Activated T-cell treated with anti-CD3 and anti-CD28 coated beads, Interleukin-2, amount 50 U/mL, for 4 hours (primary cell): ENCODE data around the gene NTRK2. TPM values are rescaled to one million over a fixed set of nuclear protein-coding genes. Genes with fewer than 3 reads are reported as not detected.

ENCODE experiments used
- ATAC-seq, 2 donors: fragments of 200-7000 bp; cut with Tn5 transposase; one replicate each; pipeline ENCODE4 v1.10.0; 2021
- DNase-seq: peaks from one replicate; pipeline ENCODE4 v3.0.0-alpha.2; 2020
- H3K27me3 Mint-ChIP-seq: one replicate; pipeline ENCODE4 v1.8.0; 2021; ENCODE audit warnings: low read depth, mixed read lengths
- H3K36me3 Mint-ChIP-seq: one replicate; pipeline ENCODE4 v1.8.0; 2022; ENCODE audit warnings: mixed read lengths; ENCODE audit not compliant: insufficient read depth
- H3K4me1 Mint-ChIP-seq: one replicate; pipeline ENCODE4 v1.8.0; 2021; ENCODE audit warnings: low read depth, mixed read lengths
- H3K4me3 Mint-ChIP-seq: one replicate; pipeline ENCODE4 v1.8.0; 2021; ENCODE audit warnings: mild to moderate bottlenecking, moderate library complexity, mixed read lengths
- H3K9me3 Mint-ChIP-seq: one replicate; pipeline ENCODE4 v1.8.0; 2021; ENCODE audit warnings: mixed read lengths
- total RNA-seq, 3 donors: library from RNA; stranded (reverse); gene quantifications; one replicate each; pipeline ENCODE4 v1.2.1, GENCODE V29; 2021

Gene NTRK2
- total RNA-seq, 3 donors from 2014 or later: 0.18 to 0.82 (median 0.38) TPM

DNA sequence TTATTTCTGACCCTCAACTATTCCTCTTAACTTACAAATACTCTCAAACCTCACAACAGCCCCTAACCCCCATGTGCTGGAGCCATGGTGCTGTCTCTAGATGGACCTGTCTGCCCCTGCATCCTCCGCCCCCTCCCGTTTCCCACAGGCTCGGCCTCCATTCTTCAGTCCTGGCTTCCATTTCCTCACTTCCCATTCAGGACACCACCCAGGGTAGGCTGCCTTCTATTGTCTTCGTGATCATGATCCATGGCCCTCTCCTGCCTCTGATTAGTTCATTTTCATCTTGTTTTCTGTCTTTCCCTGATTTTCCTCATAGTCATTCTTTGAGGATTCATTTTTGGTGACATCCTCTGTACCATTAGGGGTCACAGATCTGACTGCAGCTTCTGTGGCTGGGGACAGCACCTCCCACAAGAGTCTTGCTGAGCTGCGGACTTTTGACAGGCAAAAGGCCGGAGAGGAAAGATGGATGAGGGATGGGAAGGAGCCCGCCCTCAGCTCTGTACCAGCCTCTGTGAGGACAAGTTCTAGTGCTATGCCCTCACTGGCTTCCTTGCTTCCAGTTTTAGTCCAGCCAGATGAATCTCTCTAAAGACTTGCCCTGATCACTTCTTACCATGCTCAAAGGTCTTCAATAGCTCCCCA lies 255.8 kb downstream of the NTRK2 start:
- peaks cover 2% of the 10 kb centered on the region for H3K27me3 Mint-ChIP-seq
- no peaks in the 10 kb centered on the region for H3K36me3 Mint-ChIP-seq
- DNase-seq (no peak), ATAC-seq (no peak)
- H3K4me3 Mint-ChIP-seq: no peak overlapping the region
- no peaks in the 10 kb centered on the region for H3K4me1 Mint-ChIP-seq
- no peaks in the 10 kb centered on the region for H3K9me3 Mint-ChIP-seq

DNA sequence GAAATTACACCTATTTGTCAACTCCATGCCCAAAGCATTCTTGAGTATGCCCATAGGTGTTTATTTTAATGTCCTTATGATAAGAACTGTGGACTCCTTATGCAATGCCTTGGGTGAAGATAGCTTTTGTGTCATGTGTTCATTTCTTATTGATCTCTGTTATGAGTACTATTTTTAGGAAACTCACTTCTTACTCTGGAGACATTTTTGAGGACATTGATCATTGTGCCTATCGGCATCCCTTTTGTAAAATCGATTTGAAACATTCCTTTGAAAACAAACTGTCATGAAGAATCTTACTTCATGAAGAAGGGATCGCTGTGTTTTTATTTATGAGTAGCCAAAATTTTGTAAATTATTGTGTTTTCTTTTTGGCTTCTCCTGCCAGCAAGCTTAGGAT lies 257.3 kb downstream of the NTRK2 start:
- no peak for DNase-seq
- H3K36me3 Mint-ChIP-seq: no peaks in the 10 kb centered on the region
- H3K27me3 Mint-ChIP-seq: peaks cover 4% of the 10 kb centered on the region
- ATAC-seq: no peak
- H3K4me3 Mint-ChIP-seq: no peak overlapping the region
- H3K9me3 Mint-ChIP-seq: no peaks in the 10 kb centered on the region
- no peaks in the 10 kb centered on the region for H3K4me1 Mint-ChIP-seq

DNA sequence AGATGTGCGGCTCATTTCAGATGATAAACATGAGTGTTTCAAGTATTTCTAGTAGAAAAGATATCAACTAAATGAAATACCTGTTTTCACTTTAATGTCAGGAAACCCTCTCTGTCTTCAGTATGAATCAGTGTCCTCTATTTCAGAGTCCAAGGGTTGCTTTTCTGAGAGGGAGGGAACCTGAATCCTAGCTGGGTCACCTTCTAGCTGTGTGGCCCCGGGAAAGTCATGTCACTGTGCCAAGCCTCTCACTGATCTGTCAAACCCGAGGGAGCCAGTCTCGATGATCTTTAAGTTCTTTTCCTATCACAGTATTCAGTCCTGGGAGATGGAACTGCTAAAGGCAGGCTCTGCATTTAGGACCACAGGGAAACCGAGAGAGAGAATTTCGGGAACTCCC lies 258.9 kb downstream of the NTRK2 start:
- no peak for DNase-seq
- no peak for ATAC-seq
- H3K36me3 Mint-ChIP-seq: no peaks in the 10 kb centered on the region
- no peak overlapping the region for H3K4me3 Mint-ChIP-seq
- no peaks in the 10 kb centered on the region for H3K9me3 Mint-ChIP-seq
- H3K27me3 Mint-ChIP-seq: peaks cover 4% of the 10 kb centered on the region
- no peaks in the 10 kb centered on the region for H3K4me1 Mint-ChIP-seq

DNA sequence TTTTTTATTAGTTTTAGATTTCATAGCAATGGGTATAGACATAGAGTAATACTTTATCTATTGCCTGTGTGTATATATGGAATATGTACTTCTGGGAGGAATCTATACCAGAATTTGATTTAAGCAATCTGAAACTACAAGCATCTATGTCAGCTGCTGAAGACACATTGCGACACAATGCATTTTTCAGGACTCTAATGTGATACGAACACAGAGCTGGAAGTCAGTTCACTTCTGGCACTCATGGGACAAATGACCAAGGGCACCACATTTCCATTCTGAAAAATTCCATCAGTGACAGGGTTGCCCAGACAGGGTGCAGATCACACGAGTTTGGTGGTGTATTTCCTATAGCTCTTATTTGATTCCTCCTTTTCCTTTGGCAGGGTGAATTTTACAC lies 259.5 kb downstream of the NTRK2 start:
- Mint-ChIP-seq H3K9me3 (no peaks in the 10 kb centered on the region), H3K36me3 (no peaks in the 10 kb centered on the region), H3K27me3 (peaks cover 4% of the 10 kb centered on the region), H3K4me1 (no peaks in the 10 kb centered on the region), H3K4me3 (no peak overlapping the region)
- DNase-seq: no peak
- ATAC-seq: no peak

DNA sequence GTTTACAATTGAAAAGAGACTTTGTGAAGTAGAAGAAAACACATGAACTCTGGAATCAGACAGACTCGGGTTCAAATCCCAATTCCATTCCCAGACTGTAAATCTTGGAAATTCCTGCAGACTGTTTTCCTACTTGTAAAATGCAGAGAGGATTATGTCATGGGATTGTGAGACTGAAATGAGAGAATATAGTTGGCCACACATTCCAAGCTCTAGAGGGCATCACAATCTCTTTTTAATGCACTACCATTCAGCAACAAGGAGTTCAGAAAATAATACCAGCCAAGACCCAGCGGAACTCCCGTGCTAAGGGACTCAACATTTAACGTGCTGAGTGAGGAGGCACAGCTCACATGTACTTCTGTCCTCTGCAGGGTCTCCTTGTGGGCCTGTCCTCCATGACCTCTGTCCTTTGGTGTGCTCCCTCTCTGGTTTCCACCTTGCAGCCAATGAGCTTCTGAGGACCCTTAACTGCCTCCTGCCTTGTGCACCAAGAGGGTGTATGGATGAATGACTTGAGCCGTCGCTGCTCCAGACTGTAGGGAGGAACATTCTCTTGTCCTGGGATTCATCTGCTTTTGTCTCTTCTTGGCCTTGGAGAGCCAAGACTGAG lies 263.5 kb downstream of the NTRK2 start:
- no peak for DNase-seq

DNA sequence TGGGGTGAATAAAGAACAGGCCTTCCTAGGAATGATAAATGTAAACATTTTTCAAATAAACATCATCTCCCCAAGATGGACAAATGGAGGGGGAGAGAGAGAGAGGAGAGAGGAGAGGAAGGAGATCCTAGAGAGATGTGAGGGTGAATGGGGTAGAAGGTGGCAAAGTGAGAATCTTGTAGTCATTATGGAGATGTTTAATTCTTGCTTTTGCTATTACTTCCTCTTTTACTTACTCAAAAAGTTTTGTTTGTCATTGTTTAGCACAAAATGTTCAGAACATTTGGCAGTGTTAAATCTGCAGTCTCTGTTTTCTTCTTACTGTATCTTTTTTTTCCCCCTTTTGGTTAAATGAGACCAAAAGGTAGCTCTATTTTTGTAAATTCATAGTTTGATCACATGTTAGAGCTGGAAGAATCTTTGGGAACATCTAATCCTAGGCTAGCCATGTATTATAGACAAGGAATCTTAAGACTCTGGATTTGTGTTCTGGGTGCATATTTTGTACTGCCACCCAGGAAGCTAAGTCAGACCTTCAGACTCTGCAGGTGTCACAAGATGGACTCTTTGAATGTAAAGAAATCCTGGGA lies 266.1 kb downstream of the NTRK2 start:
- H3K36me3 Mint-ChIP-seq: no peaks in the 10 kb centered on the region
- no peak overlapping the region for H3K4me3 Mint-ChIP-seq
- no peak for ATAC-seq
- DNase-seq: no peak
- no peaks in the 10 kb centered on the region for H3K9me3 Mint-ChIP-seq
- no peaks in the 10 kb centered on the region for H3K4me1 Mint-ChIP-seq
- no peaks in the 10 kb centered on the region for H3K27me3 Mint-ChIP-seq

More for the DNA sequence above, 263.5 kb downstream of the NTRK2 start:
- no peaks in the 10 kb centered on the region for H3K9me3 Mint-ChIP-seq
- ATAC-seq: no peak
- no peaks in the 10 kb centered on the region for H3K4me1 Mint-ChIP-seq
- no peak overlapping the region for H3K4me3 Mint-ChIP-seq
- H3K27me3 Mint-ChIP-seq: peaks cover 4% of the 10 kb centered on the region
- no peaks in the 10 kb centered on the region for H3K36me3 Mint-ChIP-seq

DNA sequence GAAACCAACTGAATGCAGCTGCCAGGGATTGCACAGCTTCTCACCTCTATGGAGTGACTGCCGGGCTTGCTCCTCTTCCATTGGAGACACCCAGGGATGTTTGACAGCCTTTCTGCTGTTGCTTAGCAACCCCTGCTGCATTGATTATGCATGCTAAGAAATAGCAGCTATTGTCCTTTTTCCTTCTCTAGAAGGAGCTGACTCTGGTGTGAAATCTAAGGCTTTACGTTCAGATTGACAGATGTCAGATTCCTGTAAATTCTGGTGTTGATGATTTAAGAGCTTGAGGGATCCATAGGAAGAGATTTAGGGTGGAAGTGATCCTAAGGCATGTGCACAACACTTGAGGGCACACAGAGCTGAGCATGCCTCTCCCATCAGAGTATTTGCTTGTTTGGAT lies 267.7 kb downstream of the NTRK2 start:
- H3K4me1 Mint-ChIP-seq: no peaks in the 10 kb centered on the region
- ATAC-seq (no peak), DNase-seq (no peak)
- H3K4me3 Mint-ChIP-seq: no peak overlapping the region
- H3K9me3 Mint-ChIP-seq: no peaks in the 10 kb centered on the region
- H3K36me3 Mint-ChIP-seq: no peaks in the 10 kb centered on the region
- H3K27me3 Mint-ChIP-seq: no peaks in the 10 kb centered on the region

DNA sequence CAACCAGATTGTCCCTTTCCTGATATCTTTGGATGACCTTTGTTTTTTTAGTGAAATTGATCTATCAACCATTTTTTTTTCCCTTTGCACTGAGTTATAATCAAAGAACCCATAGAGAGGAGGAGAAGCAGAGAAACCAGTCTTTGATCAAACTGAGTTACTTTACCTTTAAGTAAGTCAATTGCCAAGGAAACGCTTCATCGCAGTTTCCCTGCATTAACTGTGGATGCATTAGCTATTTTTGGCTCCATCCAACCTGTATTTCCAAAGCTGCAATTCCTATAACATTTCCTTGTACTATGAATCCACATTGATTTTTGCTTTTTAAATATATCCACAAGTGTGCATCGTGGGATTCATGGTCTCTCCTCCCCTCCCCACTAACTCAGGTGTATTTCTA lies 268.1 kb downstream of the NTRK2 start:
- H3K4me1 Mint-ChIP-seq: no peaks in the 10 kb centered on the region
- ATAC-seq: no peak
- H3K9me3 Mint-ChIP-seq: no peaks in the 10 kb centered on the region
- no peak overlapping the region for H3K4me3 Mint-ChIP-seq
- no peaks in the 10 kb centered on the region for H3K36me3 Mint-ChIP-seq
- no peaks in the 10 kb centered on the region for H3K27me3 Mint-ChIP-seq
- no peak for DNase-seq

DNA sequence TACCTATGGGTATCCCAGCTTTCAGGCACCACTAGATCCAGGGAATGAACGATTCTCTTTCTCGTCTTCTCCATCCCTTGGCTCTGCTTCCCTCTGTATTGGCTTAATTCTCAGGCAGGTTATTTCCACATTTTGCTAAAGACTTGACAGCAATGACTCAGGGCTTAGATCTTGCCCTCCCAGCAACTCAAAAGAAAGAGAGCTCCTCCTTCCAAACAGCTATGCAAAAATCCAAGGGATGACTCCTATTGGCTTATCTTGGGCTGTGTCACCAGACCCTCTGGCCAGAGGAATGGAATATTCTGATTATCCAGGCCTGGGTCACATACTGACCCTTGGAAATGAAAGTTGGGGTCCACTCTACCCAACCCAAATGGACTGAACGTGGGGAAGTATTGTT lies 270.2 kb downstream of the NTRK2 start:
- DNase-seq (no peak), ATAC-seq (no peak)
- Mint-ChIP-seq H3K27me3 (no peaks in the 10 kb centered on the region), H3K9me3 (no peaks in the 10 kb centered on the region), H3K4me3 (no peak overlapping the region), H3K4me1 (no peaks in the 10 kb centered on the region), H3K36me3 (no peaks in the 10 kb centered on the region)

DNA sequence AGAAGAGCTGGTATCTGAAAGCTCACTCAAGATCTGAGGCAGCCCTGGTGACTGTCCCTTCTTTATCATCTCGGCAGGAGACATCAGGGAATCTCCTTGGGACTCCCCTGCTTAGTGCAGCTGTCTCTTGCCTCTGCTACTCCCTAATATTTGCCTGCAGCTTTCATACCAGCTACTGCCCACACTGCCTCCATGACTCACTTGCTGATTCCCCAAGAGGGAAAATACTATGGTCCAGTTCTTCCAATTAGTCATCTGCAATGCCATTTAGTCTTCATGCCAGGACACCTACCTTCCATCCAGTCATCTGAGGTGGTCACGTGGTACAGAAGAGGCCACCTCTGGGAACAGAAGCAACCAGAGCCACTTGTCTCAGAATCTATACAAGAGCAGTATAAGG lies 270.8 kb downstream of the NTRK2 start:
- Mint-ChIP-seq H3K4me1 (no peaks in the 10 kb centered on the region), H3K36me3 (no peaks in the 10 kb centered on the region), H3K4me3 (no peak overlapping the region), H3K27me3 (no peaks in the 10 kb centered on the region), H3K9me3 (no peaks in the 10 kb centered on the region)
- no peak for DNase-seq
- no peak for ATAC-seq

DNA sequence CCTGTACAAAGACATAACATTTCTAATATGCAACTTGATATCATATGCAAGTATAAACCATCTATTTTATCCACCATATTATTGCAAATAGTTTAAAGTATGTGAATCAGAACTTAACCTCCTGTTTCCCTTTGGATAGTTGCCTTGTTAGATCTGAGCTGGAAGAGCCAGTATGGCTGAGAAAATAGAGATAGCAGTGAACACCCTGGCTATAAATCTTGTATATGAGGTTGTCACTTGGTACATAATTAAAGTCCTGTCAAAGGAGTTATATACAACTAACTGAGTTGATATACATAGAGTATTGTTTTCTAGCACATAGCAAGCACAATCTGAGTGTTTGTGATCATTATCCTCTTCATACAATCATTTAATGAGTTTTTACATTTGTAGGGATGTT lies 272.3 kb downstream of the NTRK2 start:
- H3K9me3 Mint-ChIP-seq: no peaks in the 10 kb centered on the region
- DNase-seq (no peak), ATAC-seq (no peak)
- H3K27me3 Mint-ChIP-seq: no peaks in the 10 kb centered on the region
- H3K4me3 Mint-ChIP-seq: no peak overlapping the region
- H3K36me3 Mint-ChIP-seq: no peaks in the 10 kb centered on the region
- no peaks in the 10 kb centered on the region for H3K4me1 Mint-ChIP-seq

DNA sequence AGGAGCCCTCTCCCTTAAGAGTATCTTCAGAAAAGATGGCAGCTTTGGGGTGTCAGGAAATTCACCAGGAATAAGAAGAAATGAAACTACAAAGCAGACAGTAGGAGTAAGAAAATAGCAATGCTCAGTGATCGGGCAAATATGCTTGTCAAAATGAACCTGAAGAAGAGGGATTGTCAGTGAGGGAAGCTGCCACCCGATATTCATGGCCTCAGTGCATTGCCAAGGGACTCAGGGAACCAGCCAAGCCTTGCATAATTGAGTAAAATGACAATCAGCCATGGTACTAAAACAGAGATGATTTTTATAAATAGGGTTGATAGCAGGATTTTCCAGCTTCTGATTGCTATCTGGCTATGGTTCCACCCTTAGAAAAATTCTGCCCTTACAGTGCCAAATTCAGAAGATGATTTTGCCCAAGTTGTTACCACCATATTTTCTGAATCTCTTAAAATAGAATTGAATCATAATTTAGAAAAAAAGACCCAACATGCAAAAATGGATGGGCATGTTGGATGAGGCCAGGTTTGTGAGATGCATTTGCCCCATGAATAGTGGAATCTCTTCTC lies 274.0 kb downstream of the NTRK2 start:
- Mint-ChIP-seq H3K4me3 (no peak overlapping the region), H3K9me3 (no peaks in the 10 kb centered on the region), H3K27me3 (no peaks in the 10 kb centered on the region), H3K36me3 (no peaks in the 10 kb centered on the region), H3K4me1 (no peaks in the 10 kb centered on the region)
- ATAC-seq: no peak
- DNase-seq: no peak

DNA sequence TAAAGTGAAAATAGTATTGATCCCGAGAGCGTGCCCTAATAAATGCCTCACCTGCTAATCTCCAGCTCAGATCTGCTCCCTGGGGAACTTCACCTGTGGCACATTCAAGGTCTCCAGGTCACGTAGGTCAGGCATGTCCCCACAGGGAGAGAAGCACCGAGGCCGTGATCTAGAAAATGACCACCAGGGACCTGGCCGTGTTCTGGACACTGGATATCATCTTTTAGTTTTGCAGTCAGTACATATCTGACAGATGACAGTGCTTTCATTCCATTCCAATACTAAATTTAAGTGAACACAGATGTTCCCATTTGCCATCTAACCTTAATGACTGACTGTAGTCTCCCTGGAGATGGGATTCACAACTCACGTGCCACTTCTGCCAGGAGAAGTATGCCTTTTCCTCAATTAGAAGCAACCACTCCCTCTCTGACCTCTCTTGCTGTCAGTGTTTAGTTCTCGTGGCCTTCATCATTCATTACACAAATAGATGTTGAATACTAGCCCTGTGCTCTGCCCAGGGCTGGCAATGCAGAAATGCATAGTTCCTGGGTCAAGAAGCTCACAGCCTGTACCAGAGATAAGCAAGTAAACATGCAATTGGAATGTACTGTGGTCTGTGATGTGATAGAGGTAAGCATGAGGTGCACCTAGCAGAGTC lies 276.5 kb downstream of the NTRK2 start:
- H3K27me3 Mint-ChIP-seq: no peaks in the 10 kb centered on the region
- no peak for ATAC-seq
- no peak overlapping the region for H3K4me3 Mint-ChIP-seq
- H3K4me1 Mint-ChIP-seq: no peaks in the 10 kb centered on the region
- DNase-seq: no peak
- no peaks in the 10 kb centered on the region for H3K9me3 Mint-ChIP-seq
- no peaks in the 10 kb centered on the region for H3K36me3 Mint-ChIP-seq

DNA sequence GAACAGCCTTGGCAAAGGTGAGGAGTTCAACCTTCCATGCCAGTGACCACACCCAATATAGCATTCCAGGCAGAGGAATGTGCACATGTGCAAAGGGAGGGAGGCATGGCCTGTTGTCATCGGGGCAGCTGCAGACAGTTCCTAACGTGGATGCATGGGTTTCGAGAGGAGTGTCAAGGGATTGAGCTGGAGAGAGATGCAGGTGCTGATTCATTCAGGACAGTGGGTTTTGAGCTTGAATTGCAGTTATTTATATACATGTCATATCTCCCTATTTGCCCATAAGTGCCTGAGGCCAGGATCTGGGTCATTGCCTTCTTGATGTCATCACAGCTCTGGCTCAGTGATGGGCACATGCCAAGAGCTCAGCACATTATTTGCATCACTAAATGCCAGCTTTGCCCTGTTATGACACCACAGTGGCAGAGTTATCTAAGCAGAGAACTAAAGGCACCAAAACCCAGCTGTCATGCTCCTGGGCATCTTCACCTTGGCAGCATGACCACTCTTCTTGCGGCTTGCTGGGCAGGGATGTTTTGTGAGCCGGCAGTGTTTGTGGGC lies 278.0 kb downstream of the NTRK2 start:
- DNase-seq (no peak), ATAC-seq (no peak)
- H3K9me3 Mint-ChIP-seq: no peaks in the 10 kb centered on the region
- no peaks in the 10 kb centered on the region for H3K36me3 Mint-ChIP-seq
- H3K4me1 Mint-ChIP-seq: no peaks in the 10 kb centered on the region
- no peaks in the 10 kb centered on the region for H3K27me3 Mint-ChIP-seq
- no peak overlapping the region for H3K4me3 Mint-ChIP-seq
